GM19395 (cell line): Measurements from ENCODE around the gene EGFLAM.
"Not testable (repeated sequence)": the region's sequence is repeated elsewhere in the genome, so short reads cannot be mapped to it uniquely, and the experiment has no call there.

Source experiments
- ATAC-seq: cut with Tn5 transposase; IDR thresholded peaks from one replicate; pipeline ENCODE4 v1.9.1; 2021; ENCODE audit warnings: mild to moderate bottlenecking, moderate library complexity; ENCODE audit not compliant: unreplicated experiment

The EGFLAM gene

DNA sequence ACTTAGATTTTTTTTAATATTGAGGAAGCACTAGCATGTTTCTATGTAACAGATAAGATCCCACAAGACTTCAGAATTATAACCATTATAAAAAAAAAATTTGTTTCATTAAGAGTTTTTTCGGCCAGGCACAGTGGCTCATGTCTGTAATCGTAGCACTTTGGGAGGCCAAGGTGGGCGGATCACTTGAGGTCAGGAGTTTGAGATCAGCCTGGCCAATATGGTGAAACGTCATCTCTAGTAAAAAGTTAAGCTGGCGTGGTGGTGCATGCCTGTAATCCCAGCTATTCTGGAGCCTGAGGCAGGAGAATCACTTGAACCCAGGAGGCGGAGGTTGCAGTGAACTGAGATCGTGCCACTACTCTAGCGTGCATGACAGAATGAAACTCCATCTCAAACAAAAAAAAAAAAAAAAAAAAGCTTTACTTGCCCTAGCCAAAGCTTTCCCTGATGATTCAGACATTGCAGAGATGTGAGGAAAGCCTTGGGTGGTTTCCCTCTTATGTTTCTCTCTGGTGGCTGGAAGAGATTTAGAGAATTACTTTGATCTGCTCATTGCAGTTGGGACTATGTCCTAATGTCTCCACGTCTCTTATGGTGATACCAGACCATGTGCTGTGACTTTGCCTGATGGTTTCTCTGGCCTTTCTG lies 65.4 kb downstream of the EGFLAM start:
- ATAC-seq = no peak

DNA sequence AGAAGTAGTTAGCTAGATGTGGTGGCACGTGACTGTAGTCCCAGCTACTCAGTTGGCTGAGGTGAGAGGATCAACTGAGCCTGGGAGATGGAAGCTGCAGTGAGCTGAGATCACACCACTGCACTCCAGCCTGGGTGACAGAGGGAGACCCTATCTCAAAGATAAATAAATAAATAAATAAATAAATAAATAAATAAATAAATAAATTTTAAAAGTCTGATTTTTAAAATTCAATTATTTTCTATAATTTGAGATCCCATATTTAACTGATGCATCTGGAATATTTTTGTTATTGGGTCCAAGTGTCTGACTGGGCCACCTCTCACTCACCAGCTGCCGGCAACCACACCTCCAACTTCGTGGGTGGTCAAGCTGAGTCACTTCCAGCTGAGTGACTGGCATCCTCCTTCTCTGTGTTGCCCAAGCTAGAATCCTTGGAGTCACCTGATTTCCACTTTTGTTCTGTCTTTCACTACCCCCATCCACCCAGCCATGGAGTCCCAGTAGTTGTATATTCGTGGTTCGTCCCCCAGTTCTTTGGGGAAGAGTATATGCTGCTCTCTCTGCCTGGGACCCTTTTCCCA lies 70.9 kb downstream of the EGFLAM start:
- ATAC-seq = no peak

DNA sequence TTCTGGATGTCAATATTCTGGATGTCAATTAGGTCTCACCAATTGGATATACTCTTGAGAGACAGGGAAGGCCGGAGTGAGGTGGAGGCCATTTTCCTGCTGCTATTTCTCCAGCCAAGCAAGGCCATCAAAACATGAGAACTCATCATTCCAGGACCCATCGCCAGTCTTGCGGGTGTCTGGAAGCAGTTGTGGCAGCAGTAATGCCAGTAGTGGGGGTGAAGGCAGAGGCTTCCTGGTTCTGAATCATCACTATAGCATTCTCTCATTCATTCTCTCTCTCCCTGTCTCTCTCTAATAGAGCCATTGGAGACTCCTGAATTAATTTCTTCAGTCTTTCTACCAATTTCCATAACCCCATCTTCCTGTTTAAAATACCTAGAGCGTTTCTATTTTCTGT lies 71.8 kb downstream of the EGFLAM start:
- no peak for ATAC-seq

DNA sequence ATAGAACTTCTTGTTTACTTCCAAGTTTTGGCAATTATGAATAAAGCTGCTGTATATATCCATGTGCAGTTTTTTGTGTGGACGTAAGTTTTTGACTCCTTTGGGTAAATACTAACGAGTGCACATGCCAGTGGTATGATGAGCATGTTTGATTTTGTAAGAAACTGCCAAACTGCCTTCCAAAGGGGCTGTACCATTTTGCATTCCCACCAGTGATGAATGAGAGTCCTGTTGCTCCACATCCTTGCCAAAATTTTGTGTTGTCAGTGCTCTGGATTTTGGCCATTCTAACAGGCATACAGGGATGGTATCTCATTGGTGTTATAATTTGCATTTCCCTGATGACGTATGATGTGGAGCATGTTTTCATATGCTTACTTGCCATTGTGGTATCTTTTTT lies 73.5 kb downstream of the EGFLAM start:
- ATAC-seq = no peak

DNA sequence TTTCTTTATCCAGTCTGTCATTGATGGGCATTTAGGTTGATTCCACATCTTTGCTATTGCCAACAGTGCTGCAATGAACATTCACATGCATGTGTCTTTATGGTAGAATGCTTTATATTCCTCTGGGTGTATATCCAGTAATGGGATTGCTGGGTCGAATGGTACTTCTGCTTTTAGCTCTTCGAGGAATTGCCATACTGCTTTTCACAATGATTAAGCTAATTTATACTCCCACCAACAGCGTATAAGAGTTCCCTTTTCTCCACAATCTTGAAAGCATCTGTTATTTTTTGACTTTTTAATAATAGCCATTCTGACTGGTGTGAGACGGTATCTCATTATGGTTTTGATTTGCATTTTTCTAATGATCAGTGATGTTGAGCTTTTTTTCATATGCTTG lies 74.8 kb downstream of the EGFLAM start:
- not testable (repeated sequence) for ATAC-seq

DNA sequence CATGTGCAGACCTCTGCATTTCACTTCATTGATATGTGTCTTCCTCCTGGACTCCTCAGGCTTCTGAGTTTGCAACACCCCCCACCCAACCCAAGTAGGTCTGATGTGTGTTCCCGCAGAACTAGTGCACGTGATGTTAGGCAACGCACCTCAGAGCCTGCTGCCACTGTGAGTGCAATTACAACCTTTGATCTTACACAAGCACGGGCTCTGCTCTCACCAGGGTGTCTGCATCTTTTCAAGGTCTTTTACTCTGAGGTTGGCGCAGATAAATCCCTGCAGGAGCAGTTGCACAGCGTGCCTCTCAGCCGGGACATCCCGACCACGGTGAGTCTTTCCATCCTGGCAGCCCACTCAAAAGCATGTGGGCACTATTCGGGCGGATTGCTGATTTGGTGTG lies 80.1 kb downstream of the EGFLAM start:
- no peak for ATAC-seq

DNA sequence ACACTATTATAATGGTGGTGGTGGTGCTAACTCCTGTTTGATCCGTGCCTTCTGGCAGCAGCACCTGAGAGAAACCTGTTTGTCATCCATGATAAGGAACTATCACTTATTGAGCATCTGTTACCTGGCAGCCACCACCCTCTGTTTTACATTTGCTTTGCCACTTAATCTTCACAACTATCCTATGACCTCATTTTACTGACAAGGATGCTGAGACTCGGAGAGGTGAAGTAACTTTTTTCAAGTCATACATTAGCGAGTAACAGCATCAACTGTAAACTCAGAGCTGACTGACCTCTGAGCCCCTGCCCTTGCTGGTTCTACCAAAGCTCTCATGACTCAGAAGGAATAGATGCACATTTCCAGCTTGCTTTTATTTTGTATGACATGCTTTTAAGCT lies 81.1 kb downstream of the EGFLAM start:
- no peak for ATAC-seq

DNA sequence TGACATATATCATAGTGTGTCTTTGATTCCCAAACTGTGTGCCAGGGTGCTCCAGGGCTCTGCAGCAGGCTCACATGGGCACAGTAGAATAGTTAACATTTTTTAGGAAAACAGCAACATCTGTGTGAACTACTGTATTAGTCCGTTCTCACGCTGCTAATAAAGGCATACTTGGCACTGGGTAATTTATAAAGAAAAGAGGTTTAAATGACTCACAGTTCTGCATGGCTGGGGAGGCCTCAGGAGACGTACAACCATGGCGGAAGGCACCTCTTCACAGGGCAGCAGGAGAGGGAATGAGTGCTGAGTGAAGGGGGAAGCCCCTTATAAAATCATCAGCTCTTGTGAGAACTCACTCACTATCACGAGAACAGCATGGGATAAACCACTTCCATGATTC lies 82.7 kb downstream of the EGFLAM start:
- no peak for ATAC-seq

DNA sequence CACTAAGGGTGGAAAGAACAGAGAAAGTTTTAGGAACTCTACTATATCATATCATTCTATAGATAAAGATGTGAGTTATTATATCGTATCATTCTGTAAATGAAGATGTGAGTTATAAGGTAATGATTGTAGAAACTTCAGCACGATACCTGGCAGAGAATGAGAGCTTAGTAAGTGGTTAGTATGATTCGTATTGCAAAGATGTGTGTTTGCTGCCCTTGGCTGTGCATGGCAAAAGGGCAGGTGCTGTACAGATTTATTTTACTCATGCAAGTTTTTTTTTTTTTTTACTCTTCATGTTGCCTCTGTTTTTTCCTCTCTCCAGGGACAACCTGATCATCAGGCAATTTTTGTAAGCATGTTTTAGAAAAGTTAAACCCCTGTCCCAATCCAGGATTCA lies 83.3 kb downstream of the EGFLAM start:
- ATAC-seq = no peak

DNA sequence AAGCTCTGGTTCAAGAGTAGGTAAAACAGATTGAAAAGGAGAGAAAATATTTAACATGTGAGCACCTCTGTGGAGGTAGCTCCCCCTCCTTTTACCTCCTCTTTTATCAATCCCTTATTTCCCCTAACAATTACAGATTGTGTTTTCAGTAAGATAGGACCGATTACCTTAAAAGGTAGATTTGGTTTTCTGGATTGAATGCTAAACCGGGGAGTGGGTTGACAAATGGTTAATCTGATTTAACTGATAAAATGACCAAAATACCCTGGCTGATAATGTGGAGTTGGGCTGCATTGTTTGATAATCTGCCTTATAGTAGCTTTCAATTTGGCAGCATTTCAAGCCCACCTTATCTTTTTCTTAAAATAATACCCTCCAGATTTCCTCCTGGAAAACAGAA lies 83.9 kb downstream of the EGFLAM start:
- no peak for ATAC-seq

DNA sequence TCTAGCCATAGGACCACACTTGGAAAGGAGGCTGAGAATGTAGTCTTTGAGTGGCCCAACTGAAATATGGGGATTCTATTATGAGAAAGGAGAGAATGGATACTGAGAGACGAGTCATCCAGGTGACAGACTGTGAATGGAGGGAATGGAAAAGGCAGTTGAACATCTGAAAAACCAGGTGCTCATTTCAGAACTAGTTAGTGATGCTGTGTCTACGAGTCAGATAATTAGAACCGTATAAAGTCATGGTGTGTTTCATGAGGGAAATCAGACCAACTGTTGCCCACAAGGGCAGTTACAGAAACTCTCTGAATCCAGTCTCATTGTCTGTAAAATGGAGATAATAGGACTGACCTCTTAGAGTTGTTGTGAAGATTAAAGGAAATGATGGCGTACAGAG lies 86.5 kb downstream of the EGFLAM start:
- no peak for ATAC-seq

DNA sequence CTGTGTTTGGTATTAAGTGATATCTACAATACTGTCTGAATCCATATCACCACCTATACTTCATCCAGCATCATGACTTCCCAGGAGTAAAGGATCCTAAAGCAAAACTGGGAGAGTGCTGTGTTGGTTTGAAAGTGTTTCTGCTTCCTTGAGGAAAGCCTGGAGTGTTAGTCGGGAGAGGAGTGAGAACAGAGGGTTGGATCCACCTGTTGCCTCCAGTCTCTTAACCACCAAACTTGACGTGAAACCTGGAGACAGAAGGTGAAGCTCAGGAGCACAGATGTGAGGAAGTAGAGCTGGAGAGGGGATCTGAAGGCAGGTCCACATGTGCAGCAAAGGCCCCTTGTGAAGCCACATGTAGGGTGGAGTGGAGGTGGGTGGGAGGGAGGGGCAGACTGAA lies 88.2 kb downstream of the EGFLAM start:
- ATAC-seq = no peak

DNA sequence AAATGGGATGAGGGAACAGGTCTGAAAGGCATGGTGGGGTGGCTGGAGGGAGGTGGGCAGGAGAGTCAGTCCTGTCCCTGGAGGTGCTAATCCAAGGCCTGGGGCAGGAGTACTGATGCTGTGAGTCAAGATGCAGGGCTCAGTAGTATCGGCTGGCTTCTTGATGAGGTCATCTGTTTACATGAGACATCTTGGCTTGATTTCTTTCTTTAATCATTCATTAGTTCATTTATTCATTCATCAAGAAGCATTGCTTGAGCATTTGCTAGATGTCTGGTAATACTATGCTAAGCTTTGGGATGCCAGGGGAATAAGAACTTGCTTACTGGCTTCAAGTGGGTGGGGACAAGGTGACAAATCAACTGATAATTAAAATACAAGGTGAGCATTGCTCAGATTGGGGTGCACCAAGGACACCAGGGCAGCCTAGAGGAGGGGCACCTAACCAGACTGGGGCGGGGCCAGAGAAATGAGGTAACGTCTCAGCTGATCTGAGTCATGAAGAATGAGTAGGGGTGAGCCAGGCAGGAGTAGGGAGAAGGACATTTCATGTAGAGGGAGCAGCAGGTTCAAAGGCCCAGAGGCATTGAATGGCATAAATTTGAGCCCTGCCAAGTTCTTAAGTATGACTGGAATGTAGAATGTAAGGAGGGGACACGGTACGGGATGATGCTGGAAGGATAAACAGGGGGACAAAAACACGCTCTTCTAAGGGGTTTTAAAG lies 88.8 kb downstream of the EGFLAM start:
- ATAC-seq = no peak

DNA sequence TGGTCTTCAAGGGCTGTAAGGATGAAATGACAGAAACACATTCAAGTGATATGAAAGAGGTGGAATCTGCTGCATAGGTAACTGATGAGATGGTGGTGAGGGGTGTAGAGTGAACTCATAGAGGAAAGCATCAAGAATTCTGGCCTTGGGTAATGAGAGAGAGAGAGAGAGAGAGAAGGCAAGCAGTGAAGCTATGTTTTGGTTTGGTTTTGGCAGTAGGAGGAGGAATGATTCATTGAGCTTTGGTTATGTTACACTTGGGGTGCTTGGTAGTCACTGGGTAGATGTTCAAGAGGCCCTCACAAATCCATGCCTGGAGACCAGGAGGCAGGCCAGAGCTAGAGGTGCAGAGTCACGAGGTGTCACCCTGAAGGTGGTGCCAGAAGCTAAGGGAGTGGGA lies 89.5 kb downstream of the EGFLAM start:
- no peak for ATAC-seq

DNA sequence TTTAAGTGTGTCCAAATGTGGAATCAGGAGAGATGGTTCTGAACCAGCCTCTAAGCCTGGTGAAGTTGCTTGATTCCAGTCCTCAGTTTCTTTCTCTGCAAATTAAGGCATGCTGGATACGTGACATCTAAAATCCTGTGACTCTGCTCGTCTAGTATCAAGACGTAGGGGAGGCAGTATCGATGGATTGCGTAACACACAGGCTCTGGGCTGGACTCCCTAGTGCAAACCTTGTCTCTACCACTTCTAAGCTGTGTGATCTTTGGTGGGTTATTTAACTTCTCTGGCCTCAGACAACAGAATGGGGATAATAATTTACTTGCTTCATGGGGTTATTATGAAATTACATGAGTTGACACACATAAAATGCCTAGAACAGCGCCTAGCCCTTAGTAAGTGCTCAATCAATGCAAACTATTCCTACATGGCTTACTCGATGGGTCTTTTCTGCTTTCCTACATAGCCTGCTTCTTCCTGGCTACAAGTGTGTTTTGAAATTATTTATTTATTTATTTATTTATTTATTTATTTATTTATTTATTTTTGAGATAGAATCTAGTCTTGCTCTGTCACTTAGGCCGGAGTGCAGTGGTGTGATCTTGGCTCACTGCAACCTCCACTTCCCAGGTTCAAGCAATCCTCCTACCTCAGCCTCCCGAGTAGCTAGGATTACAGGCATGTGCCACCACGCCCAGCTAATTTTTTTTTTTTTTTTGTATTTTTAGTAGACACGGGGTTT lies 102.1 kb downstream of the EGFLAM start:
- ATAC-seq = no peak

DNA sequence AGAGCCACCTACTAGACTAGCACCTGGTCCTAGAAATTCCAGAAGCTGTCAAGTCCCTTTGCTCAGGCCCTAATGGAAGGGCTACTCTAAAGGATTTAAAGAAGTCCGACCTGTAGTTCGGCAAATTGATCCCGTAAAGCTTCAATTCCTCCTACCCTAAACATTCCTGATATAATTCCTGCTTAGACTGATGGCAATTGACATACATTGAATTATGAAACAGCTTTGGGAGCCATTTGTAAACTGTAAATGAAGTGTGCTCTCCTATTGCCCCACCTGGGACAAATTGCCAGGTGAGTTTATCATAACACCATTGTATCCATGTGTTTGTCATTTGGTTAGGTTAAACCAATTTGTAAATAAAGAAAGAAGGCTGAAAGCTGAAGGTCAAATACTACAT lies 104.4 kb downstream of the EGFLAM start:
- ATAC-seq = no peak

DNA sequence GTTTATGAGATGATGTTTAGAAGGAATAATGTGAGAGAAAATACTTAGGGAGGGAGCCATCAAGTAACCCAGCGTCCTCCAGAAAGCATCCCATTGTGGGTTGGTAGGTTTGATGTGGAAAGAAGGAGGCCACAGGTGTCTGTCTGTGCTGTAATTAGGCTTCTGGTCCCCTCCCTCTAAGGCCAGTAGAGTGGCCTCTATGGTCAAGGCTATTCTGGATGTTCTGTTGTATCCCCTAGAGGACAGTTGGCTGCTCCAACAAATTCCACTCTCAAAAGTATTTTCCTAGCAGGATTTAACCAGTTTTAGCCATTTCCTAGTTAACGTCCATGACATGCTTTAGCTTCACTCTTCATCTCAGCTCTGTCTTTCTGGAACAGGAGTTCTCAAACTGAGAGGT lies 106.5 kb downstream of the EGFLAM start:
- ATAC-seq = no peak

DNA sequence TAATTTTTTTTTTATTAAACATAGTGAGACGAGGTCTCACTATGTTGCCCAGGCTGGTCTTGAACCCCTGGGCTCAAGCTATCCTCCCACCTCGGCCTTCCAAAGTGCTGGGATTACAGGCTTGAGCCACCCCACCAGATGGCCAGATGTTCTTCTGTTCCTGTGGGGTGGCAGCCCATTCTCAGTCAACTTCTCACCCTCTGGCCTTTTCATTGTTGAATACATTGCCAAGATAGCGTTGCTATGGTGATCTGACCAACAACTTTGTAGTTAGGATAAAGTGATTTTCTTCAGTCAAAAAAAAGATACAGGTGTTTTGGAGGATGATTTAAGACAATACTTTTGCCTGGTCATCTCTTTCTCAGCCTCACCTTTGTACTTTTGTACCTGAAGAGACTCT lies 109.1 kb downstream of the EGFLAM start:
- ATAC-seq = no peak

DNA sequence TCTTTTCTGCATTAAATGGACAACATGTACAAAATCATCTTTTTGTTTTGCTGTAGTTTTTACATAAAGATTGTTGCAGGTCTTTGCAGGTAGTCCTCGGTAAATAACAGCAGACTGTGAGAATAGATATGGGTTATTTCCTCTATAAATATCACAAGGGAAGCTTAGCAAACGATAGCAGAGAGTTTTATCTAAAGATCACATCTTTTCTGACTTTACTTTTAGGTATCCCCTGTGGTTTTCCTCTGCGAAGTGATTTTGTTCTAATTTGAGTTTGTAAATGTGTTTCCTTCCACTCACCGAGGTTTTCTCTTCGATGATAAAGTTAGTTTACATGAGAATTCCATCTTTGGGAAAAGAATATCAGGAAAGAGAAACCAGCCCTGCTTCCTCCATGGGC lies 109.6 kb downstream of the EGFLAM start:
- no peak for ATAC-seq

DNA sequence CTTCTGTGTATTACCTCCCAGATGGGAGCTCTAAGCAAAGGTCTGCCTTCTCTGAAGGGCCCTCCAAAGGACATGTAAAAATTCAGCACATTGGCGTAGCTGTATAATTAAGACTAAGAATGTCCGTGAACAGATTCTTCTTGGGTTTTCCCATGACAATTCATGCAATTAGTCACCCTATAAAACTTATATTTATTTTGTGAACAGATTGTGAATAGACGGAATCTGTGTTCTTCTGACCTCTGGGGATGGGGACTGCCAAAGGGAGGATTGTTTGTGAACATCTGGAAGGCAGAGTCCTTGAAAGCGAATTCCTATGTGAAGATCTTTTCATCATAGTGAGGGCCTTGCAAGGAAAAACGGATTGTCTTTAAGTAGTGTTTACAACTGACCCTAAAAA lies 111.3 kb downstream of the EGFLAM start:
- ATAC-seq = no peak

DNA sequence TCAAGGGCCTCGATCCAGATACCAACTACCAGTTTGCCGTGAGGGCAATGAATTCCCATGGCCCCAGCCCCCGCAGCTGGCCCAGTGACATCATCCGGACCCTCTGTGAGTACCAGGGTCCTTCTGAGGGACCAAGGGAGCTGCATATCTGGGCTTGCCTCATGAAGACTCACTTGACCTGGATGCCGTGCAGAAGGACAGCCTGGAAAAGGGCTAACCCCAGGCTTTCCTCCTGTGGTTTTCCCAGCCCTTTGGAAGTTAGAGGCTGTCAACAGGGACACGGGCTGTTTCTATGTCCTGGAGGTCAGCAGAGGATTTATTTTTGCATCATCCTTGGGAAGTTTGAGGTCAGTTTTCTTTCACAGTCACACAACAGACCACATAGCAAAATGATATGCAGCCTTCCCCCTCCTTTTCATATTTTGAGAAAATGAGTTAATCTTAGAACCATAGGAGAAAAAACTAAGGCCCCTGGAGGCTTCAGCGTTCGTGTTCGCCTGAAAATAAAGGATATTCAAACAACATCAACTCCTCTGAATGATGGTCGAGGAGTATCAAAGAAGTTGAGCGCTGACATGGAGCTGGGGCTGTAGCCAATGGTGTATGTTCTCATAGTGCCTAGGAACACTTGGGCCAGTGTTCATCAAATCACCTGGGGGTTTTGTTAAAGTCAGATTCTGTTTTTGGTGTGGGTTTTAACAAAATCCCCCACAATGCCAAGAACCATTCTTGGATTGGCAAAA lies 112.2 kb downstream of the EGFLAM start:
- no peak for ATAC-seq
